GM18502 (cell line): Measurements from ENCODE around the gene TMIGD3.

Experiments
- ATAC-seq: cut with Tn5 transposase; IDR thresholded peaks from one replicate; pipeline ENCODE4 v1.9.1; 2021; ENCODE audit warnings: mild to moderate bottlenecking; ENCODE audit not compliant: unreplicated experiment, poor library complexity

TMIGD3 gene

GRCh38 chr1:111449703-111450017 is 53.8 kb downstream of the TMIGD3 start:
- ATAC-seq = no peak

- ATAC-seq = peak; percentile 93
Observed at GRCh38 chr1:111448918-111449702, 54.3 kb downstream of the TMIGD3 start, which contains the start of the genes ATP5PB and WDR77. Gene ATP5PB, plus strand, starts transcription at chr1:111449464. Its CDS starts 78 bp downstream, at chr1:111449542. Gene WDR77, minus strand, starts transcription at chr1:111449256. Its CDS starts 87 bp downstream, at chr1:111449169.

- ATAC-seq = peak; percentile 22
Observed at GRCh38 chr1:111448482-111448917, 54.9 kb downstream of the TMIGD3 start.

GRCh38 chr1:111446967-111447892 is 56.2 kb downstream of the TMIGD3 start:
- ATAC-seq = no peak

GRCh38 chr1:111446546-111446945 is 56.9 kb downstream of the TMIGD3 start:
- no peak for ATAC-seq

GRCh38 chr1:111444031-111444430 is 59.4 kb downstream of the TMIGD3 start:
- no peak for ATAC-seq

- no peak for ATAC-seq
Observed at GRCh38 chr1:111442457-111442856, 61.0 kb downstream of the TMIGD3 start.

- ATAC-seq = no peak
Observed at GRCh38 chr1:111441573-111442192, 61.8 kb downstream of the TMIGD3 start.

- no peak for ATAC-seq
Observed at GRCh38 chr1:111439461-111440351, 63.7 kb downstream of the TMIGD3 start.

GRCh38 chr1:111436726-111437125 is 66.7 kb downstream of the TMIGD3 start:
- ATAC-seq = no peak
